Kidney tubule cell (primary cell): Measurements from ENCODE around the gene NUCKS1.
A peak's percentile ranks its signal among the peaks of the same experiment; 100 is the strongest.

Experiments
- DNase-seq: peaks from one replicate; pipeline ENCODE4 v3.0.0-alpha.2; 2018; ENCODE audit warnings: low spot score

NUCKS1 gene

DNA sequence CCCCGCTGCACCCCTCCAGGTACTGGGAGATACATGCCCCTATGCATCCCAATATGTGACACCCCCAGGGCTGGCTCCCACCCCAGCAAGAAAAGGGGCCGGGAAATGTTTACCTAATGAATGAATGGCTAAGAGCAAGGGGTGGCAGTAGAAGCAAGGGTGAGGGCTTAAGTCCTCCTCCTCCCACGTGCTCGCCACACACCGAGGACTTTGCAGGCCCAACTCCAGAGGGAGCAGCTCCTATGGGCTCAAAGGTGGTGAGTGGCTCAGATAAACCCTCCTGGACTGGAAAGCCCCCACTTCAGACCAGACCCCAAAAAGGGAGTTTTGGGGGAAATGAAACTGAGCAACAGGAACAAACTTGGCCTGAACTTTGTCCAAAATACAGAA lies 81.0 kb downstream of the NUCKS1 start:
- DNase-seq = no peak

DNA sequence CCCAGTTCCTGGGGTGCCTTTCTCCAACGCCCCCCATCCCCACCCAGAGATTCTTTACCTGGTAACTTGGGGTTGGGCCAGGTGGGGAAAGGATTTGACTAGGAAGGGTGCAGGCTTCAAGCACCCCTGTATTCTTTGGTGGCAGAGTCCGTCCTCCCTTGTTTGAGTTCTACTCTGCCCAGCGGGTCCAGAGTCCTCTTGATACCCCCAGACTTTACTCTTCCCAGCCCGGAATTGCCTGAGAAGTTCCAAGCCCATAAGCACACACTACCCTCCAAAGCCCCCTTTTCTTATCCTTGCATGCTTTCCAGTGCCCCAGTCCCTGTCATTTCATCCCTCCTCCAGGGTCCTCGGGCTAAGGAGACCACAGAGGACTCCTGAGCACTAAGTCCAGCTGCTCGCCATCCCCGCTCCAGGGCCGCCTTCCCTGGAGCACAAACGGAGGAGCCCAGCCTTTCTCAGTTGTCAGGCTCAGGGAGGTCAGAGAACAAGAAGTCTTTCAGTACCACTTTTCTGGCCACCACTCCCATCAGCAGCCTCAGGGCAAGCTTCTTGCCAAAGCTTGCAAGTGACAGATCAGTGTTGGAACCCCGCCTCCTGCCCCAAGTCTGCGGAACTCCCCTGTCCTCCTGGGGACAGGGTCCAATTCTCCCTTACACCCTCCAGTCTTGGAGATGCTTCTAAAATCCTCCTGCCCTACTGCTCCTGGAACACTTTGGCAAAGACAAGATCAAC lies 81.9 kb downstream of the NUCKS1 start:
- no peak for DNase-seq

DNA sequence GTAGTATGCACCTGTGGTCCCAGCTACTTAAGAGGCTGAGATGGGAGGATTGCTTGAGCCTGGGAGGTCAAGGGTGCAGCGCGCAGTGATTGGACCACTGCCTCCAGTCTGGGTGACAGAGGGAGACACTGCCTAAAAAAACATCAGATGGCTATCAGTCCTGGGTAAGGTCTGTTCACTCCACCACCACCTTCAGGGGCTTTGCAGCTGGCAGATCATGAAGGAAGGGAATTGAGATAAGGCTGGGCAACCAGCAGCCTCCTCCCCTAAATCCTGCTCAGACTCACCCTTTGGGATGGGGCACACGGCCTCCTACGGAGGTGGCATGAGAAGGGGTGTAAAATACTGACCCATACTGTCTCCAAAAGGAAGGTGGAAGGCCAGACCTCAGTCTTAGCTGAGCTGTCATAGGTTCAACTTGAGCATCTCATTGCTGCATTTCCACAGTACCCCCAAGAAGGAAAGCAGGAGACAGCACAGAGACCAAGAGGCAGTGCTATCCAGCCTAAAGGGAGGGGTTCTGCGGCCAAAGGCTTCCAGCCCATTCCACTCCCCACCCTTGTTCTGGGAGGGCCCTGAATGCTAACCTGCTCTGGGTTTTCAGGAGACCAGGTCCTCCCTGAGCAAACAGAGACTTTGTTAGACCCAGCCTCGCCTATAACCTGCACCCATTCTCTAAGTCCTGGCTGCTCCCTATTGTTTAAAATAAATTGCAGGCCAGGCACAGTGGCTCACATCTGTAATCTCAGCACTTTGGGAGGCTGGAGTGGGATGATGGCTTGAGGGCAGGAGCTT lies 83.4 kb downstream of the NUCKS1 start:
- no peak for DNase-seq

DNA sequence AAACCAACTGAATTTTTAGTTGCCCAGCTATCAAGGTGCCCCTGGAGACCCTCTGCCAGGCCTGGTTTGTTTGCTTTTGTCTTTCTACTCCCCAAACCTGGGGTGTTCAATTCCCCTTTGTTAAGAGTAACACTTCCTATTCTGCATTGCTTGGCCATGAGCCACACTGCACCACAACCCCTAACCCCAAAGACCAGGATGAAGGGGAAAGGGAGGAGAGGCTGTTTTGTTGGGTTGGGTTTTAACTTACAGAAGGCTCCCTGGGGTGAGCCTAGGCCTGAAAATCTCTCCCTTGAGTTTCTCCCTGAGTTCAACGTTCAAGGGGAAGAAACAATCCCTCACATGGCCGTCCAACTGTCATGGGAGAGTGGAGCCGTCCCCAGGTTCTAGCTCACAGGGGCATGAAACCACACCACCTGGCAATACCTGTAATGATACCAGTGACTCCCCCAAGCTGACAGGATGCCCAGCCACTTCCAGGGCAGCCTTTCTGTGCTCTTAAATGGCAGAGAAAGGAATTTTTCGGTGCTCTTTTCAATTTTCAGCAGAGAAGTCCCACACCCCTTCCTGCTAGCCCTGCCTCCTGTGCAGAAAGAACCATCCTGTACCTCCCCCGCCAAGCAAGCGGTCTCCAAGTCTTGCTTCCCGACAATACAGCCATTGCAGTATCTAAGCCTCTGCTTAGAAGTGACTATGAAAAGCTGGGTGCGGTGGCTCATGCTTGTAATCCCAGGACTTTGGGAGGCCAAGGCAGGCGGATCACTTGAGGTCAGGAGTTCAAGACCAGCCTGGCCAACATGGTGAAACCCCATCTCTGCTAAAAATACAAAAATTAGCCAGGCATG lies 84.6 kb downstream of the NUCKS1 start:
- DNase-seq = peak; percentile 67

DNA sequence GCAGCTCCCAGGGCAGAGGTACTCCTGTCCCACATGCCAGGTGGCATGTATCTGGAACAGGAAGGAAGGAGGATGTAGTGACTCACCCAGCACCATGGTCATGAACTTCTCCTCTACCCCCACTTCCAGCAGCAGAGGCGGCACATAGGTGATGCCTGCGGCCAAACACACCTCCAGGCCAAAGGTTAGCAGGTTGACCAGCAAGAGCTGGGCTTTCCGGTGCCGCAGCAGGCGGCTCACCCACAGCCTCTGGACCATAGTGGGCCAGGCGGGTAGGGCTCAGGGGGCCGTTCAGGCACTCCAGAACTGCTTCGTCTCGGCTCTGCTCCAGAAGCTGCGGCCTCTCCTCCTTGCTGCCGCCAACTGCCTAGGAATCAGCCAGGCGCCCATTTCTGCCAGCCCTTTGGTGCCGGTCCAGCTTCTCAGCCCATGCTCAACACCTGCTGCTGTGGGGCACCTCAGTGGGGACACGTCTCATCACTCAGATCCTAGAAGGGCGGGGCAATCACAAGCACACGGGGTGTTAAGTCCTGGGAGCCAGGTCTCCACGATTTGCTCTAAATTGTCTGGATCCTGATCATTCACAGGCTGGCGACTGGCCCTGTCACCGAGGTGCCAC lies 85.5 kb downstream of the NUCKS1 start:
- DNase-seq = peak; percentile 83

DNA sequence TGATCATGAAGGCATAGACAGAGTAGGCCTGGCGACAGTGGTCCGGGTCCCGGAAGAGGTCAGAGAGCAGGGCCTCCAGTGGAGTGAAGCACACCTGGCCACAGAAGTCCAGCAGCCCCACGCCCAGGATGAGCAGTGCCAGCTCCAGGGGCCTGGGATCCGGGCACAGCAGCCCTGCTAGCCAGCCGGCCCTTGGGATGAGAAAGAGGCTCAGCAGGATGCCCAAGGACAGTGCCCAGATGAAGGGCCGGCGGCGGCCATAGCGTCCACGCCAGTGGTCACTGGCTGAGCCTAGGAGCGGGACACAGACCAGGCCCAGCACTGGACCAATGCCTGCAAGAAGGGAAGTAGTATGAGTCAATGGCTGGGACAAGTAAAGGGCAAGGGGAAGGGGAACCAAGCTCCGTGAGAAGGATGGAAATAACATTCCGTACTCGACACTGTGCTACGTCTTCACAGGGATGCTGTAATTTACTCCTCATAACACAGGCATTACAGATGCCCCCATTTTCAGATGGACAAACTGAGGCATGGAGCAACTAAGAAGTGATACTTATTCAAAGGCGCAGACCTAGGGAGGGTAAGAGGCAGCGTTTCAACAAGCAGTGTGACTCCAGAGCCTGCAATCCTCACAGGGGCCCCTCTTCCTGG lies 86.6 kb downstream of the NUCKS1 start:
- no peak for DNase-seq
